Lower lobe of right lung (tissue), 2 donors: ENCODE measurements around the gene TMEM237. TPM values are rescaled to one million over a fixed set of nuclear protein-coding genes. Genes with fewer than 3 reads are reported as not detected.

Experiments used
- ATAC-seq, 2 donors: fragments of 200-7000 bp; cut with Tn5 transposase; one replicate each; pipeline ENCODE4 v1.9.1; 2020 to 2022; ENCODE audit warnings: mild to moderate bottlenecking in 2 of 2, moderate library complexity in 2 of 2
- DNase-seq: peaks from one replicate; pipeline ENCODE4 v3.0.0-alpha.2; 2020
- H3K27ac ChIP-seq: fragments of 200-600 bp; one replicate; pipeline ENCODE4 v1.8.0; 2022
- H3K27me3 ChIP-seq: fragments of 200-600 bp; one replicate; pipeline ENCODE4 v1.8.0; 2022; ENCODE audit warnings: low read depth
- H3K36me3 ChIP-seq: fragments of 200-600 bp; one replicate; pipeline ENCODE4 v1.8.0; 2022; ENCODE audit warnings: mild to moderate bottlenecking
- H3K4me1 ChIP-seq: fragments of 200-600 bp; one replicate; pipeline ENCODE4 v1.8.0; 2022
- H3K4me3 ChIP-seq: fragments of 200-600 bp; one replicate; pipeline ENCODE4 v1.8.0; 2022; ENCODE audit warnings: mild to moderate bottlenecking
- H3K9me3 ChIP-seq: fragments of 200-600 bp; one replicate; pipeline ENCODE4 v1.8.0; 2022
- intact Hi-C: fragments of 100-400 bp; cut with DNase I; formaldehyde crosslinking; loops from one replicate; pipeline ENCODE4 v1.11.0; 2022
- total RNA-seq: library from RNA; stranded (reverse); fragmentation: NEBNext Ultra II Directional; extraction: Animal tissue kit (Norgen Biotek cat#: 25700); gene quantifications from one replicate; pipeline ENCODE4 v1.2.1, GENCODE V29; 2021
- TF ChIP-seq, protein P1 (sequence below): fragments of 200-600 bp; IDR thresholded peaks from one replicate; pipeline ENCODE4 v1.8.0; 2022; ENCODE audit warnings: antibody characterized with exemption, mild to moderate bottlenecking
- donor health status: DM: no; HTN: yes; CAD: no; lungs with severe emphysema.

Gene TMEM237
- total RNA-seq, 1 donor from 2014 or later: 13.9 TPM

- DNase-seq (peak; percentile 83), ATAC-seq (peak; percentile 92 to 95)
- TF ChIP-seq, protein P1, sequence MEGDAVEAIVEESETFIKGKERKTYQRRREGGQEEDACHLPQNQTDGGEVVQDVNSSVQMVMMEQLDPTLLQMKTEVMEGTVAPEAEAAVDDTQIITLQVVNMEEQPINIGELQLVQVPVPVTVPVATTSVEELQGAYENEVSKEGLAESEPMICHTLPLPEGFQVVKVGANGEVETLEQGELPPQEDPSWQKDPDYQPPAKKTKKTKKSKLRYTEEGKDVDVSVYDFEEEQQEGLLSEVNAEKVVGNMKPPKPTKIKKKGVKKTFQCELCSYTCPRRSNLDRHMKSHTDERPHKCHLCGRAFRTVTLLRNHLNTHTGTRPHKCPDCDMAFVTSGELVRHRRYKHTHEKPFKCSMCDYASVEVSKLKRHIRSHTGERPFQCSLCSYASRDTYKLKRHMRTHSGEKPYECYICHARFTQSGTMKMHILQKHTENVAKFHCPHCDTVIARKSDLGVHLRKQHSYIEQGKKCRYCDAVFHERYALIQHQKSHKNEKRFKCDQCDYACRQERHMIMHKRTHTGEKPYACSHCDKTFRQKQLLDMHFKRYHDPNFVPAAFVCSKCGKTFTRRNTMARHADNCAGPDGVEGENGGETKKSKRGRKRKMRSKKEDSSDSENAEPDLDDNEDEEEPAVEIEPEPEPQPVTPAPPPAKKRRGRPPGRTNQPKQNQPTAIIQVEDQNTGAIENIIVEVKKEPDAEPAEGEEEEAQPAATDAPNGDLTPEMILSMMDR: peak; percentile 46
- Histone ChIP-seq H3K27me3 (no peaks in the 10 kb centered on the region), H3K27ac (no peak overlapping the region), H3K9me3 (no peaks in the 10 kb centered on the region), H3K4me3 (peak overlapping the region; percentile 37), H3K36me3 (no peaks in the 10 kb centered on the region), H3K4me1 (peaks cover 4% of the 10 kb centered on the region)
- intact Hi-C loops: no loop called here
These were observed 24.3 kb downstream of the TMEM237 start for GRCh38 chr2:201618744-201619662.

GRCh38 chr2:201608021-201608420 is 35.3 kb downstream of the TMEM237 start:
- TF ChIP-seq, protein P1: no peak
- intact Hi-C loops: no loop called here
- H3K36me3 ChIP-seq: no peaks in the 10 kb centered on the region
- no peaks in the 10 kb centered on the region for H3K27me3 ChIP-seq
- no peak for DNase-seq
- no peak for ATAC-seq
- H3K27ac ChIP-seq: no peak overlapping the region
- no peak overlapping the region for H3K4me3 ChIP-seq
- H3K9me3 ChIP-seq: peaks cover 6% of the 10 kb centered on the region
- no peaks in the 10 kb centered on the region for H3K4me1 ChIP-seq

GRCh38 chr2:201607568-201607967 is 35.7 kb downstream of the TMEM237 start:
- TF ChIP-seq, protein P1: no peak
- Histone ChIP-seq H3K9me3 (peaks cover 6% of the 10 kb centered on the region), H3K27ac (no peak overlapping the region), H3K36me3 (no peaks in the 10 kb centered on the region), H3K4me3 (no peak overlapping the region), H3K4me1 (no peaks in the 10 kb centered on the region), H3K27me3 (no peaks in the 10 kb centered on the region)
- DNase-seq (no peak), ATAC-seq (no peak)
- intact Hi-C loops: no loop called here

GRCh38 chr2:201600906-201601305 is 42.4 kb downstream of the TMEM237 start:
- intact Hi-C loops: no loop called here
- no peak for DNase-seq
- H3K9me3 ChIP-seq: no peaks in the 10 kb centered on the region
- ATAC-seq: peak; percentile 80 to 84
- no peak overlapping the region for H3K4me3 ChIP-seq
- TF ChIP-seq, protein P1: no peak
- no peaks in the 10 kb centered on the region for H3K27me3 ChIP-seq
- H3K36me3 ChIP-seq: no peaks in the 10 kb centered on the region
- H3K4me1 ChIP-seq: no peaks in the 10 kb centered on the region
- H3K27ac ChIP-seq: no peak overlapping the region

GRCh38 chr2:201597397-201597796 is 45.9 kb downstream of the TMEM237 start:
- no peaks in the 10 kb centered on the region for H3K27me3 ChIP-seq
- H3K27ac ChIP-seq: no peak overlapping the region
- H3K4me3 ChIP-seq: no peak overlapping the region
- H3K36me3 ChIP-seq: no peaks in the 10 kb centered on the region
- TF ChIP-seq, protein P1: no peak
- H3K9me3 ChIP-seq: no peaks in the 10 kb centered on the region
- intact Hi-C loops: no loop called here
- no peak for DNase-seq
- no peaks in the 10 kb centered on the region for H3K4me1 ChIP-seq
- ATAC-seq: no peak
